Adipose tissue (tissue), 3 donors: ENCODE data around the gene RPS6KB2. TPM values are rescaled to one million over a fixed set of nuclear protein-coding genes. Genes with fewer than 3 reads are reported as not detected.
"Not testable (repeated sequence)": the region's sequence is repeated elsewhere in the genome, so short reads cannot be mapped to it uniquely, and the experiment has no call there.

Source experiments
- H3K27ac ChIP-seq: one replicate; pipeline ENCODE4 v1.5.1; 2013; ENCODE audit warnings: low read depth, low read length
- WGBS, 3 donors: extraction: QIAGEN DNeasy Blood & Tissue Kit; methylation state at CpG; one replicate each; pipeline ENCODE4 v1.1.7; 2013; 5-methylcytosine and 5-hydroxymethylcytosine counted together
- polyA plus RNA-seq, 3 donors: library from polyadenylated mRNA; stranded (reverse); fragments of 200-250 nt; gene quantifications; one replicate each; pipeline ENCODE4 v1.2.3, GENCODE V29; 2013
- donor health status: healthy with polysubstance abuse.
- donor health status: Bipolar disorder and iron deficiency.
- donor health status: healthy.

Gene RPS6KB2
- polyA plus RNA-seq, 3 donors, result 32.7 to 39.5 (median 35.4) TPM

- no peak overlapping the region for H3K27ac ChIP-seq
- 87 to 92% (median 87%) methylated on average over 18 to 21 of the region's 21 CpGs for WGBS, 3 donors
Observed at GRCh38 chr11:67453816-67454732, 25.8 kb downstream of the RPS6KB2 start.

GRCh38 chr11:67455054-67455453 is 26.8 kb downstream of the RPS6KB2 start, which contains the start of gene CABP4:
CABP4 (plus strand) TSS chr11:67455354; CDS start chr11:67455424, 70 bp downstream.
- no peak within 1 kb of the TSS for H3K27ac ChIP-seq
- 91 to 95% (median 94%) methylated on average over 3 of the region's 3 CpGs for WGBS, 3 donors

GRCh38 chr11:67456068-67456705 is 27.9 kb downstream of the RPS6KB2 start:
- WGBS, 3 donors, result 83 to 84% (median 83%) methylated on average over 24 to 25 of the region's 25 CpGs
- no peak overlapping the region for H3K27ac ChIP-seq

GRCh38 chr11:67457453-67457852 is 29.2 kb downstream of the RPS6KB2 start:
- WGBS, 3 donors, result 91 to 92% (median 92%) methylated on average over 12 of the region's 12 CpGs
- no peak overlapping the region for H3K27ac ChIP-seq

- no peak overlapping the region for H3K27ac ChIP-seq
- WGBS, 3 donors, result 85 to 91% (median 87%) methylated on average over 17 to 19 of the region's 19 CpGs
Observed at GRCh38 chr11:67458266-67458665, 30.0 kb downstream of the RPS6KB2 start.

GRCh38 chr11:67463186-67463585 is 34.9 kb downstream of the RPS6KB2 start:
- 69 to 95% (median 91%) methylated on average over 10 of the region's 10 CpGs for WGBS, 3 donors
- no peak overlapping the region for H3K27ac ChIP-seq

GRCh38 chr11:67463680-67464410 is 35.6 kb downstream of the RPS6KB2 start:
- no peak overlapping the region for H3K27ac ChIP-seq
- WGBS, 3 donors, result 68 to 77% (median 71%) methylated on average over 20 of the region's 20 CpGs

- H3K27ac ChIP-seq, result no peak overlapping the region
- WGBS, 3 donors, result 16 to 22% (median 20%) methylated on average over 42 to 56 of the region's 56 CpGs
Observed at GRCh38 chr11:67464411-67465188, 36.3 kb downstream of the RPS6KB2 start.

- H3K27ac ChIP-seq, result no peak overlapping the region
- 34 to 79% (median 73%) methylated on average over 3 of the region's 3 CpGs for WGBS, 3 donors
Observed at GRCh38 chr11:67465189-67465510, 36.9 kb downstream of the RPS6KB2 start.

- not testable (repeated sequence) for H3K27ac ChIP-seq
- 48 to 76% (median 63%) methylated on average over 2 of the region's 2 CpGs for WGBS, 3 donors
Observed at GRCh38 chr11:67465530-67465929, 37.2 kb downstream of the RPS6KB2 start.

GRCh38 chr11:67466367-67466766 is 38.1 kb downstream of the RPS6KB2 start:
- no peak overlapping the region for H3K27ac ChIP-seq

GRCh38 chr11:67466962-67467771 is 38.9 kb downstream of the RPS6KB2 start:
- no peak overlapping the region for H3K27ac ChIP-seq
- 38 to 82% (median 71%) methylated on average over 11 of the region's 11 CpGs for WGBS, 3 donors

More at GRCh38 chr11:67466367-67466766, 38.1 kb downstream of the RPS6KB2 start:
- 72 to 88% (median 81%) methylated on average over 5 of the region's 5 CpGs for WGBS, 3 donors

- no peak overlapping the region for H3K27ac ChIP-seq
- 14 to 34% (median 31%) methylated on average over 5 of the region's 5 CpGs for WGBS, 3 donors
Observed at GRCh38 chr11:67468056-67468455, 39.8 kb downstream of the RPS6KB2 start.

- no peak overlapping the region for H3K27ac ChIP-seq
- WGBS, 3 donors, result 0 to 4% (median 2%) methylated on average over 4 to 6 of the region's 6 CpGs
Observed at GRCh38 chr11:67468456-67468758, 40.1 kb downstream of the RPS6KB2 start.

GRCh38 chr11:67468759-67469507 is 40.6 kb downstream of the RPS6KB2 start, which contains the start of gene TMEM134:
TMEM134 (minus strand) TSS chr11:67469251; CDS start chr11:67469192, 59 bp downstream.
- H3K27ac ChIP-seq, result peak within 1 kb of the TSS; percentile 60
- 0 to 1% (median 1%) methylated on average over 55 to 76 of the region's 76 CpGs for WGBS, 3 donors

GRCh38 chr11:67469508-67469811 is 41.2 kb downstream of the RPS6KB2 start:
- WGBS, 3 donors, result 9 to 12% (median 10%) methylated on average over 9 of the region's 9 CpGs
- H3K27ac ChIP-seq, result peak overlapping the region; percentile 60
